Tibial nerve (tissue), 4 donors: Measurements from ENCODE around the gene PNLDC1.

Experiments used
- CTCF ChIP-seq, 5 experiments: fragments of 200-600 bp in 3 of 5; fragments of 450-650 bp in 2 of 5; sonication (generic) in 3 of 5; IDR thresholded peaks; one replicate each; pipeline ENCODE4 v1.5.1; 2016 to 2019; ENCODE audit warnings: antibody characterized with exemption in 5 of 5, mild to moderate bottlenecking in 3 of 5, moderate library complexity in 2 of 5
- EP300 ChIP-seq, 2 donors: sonication (generic); formaldehyde crosslinking; IDR thresholded peaks; one replicate each; pipeline ENCODE4 v1.6.1; 2017; ENCODE audit warnings: antibody characterized with exemption in 2 of 2, mild to moderate bottlenecking in 1 of 2

GRCh38 chr6:159805440-159806020, 5.5 kb downstream of the PNLDC1 start:
- TF ChIP-seq CTCF (IDR thresholded peaks at IDR 0.05) (no peak), EP300 (IDR thresholded peaks at IDR 0.05) (no peak)
